SK-N-SH (cell line): Measurements from ENCODE around the gene NTRK2.

Source experiments
- CTCF ChIP-seq: fragments of 200-600 bp; sonication (generic); IDR thresholded peaks from 2 replicates; pipeline ENCODE4 v1.6.1; 2017; ENCODE audit warnings: antibody characterized with exemption, mild to moderate bottlenecking, moderate library complexity
- EP300 ChIP-seq, 2 experiments: IDR thresholded peaks; 2 replicates each; pipeline versions ENCODE4 v1.4.0 to v1.6.1; 2012; ENCODE audit warnings: borderline replicate concordance in 1 of 2, low read depth in 1 of 2, low read length in 1 of 2
- GABPA ChIP-seq: IDR thresholded peaks from 2 replicates; pipeline ENCODE4 v1.4.0; 2012; ENCODE audit warnings: low read depth, mild to moderate bottlenecking
- MXI1 ChIP-seq: IDR thresholded peaks from 2 replicates; pipeline ENCODE4 v1.6.1; 2012; ENCODE audit warnings: mild to moderate bottlenecking, low read depth, low read length, improper control_type of control experiment
- POLR2AphosphoS5 ChIP-seq: IDR thresholded peaks from 2 replicates; pipeline ENCODE4 v1.6.1; 2012; ENCODE audit warnings: low read depth, low read length
- RCOR1 ChIP-seq: fragments of 150-350 bp; IDR thresholded peaks from 2 replicates; pipeline ENCODE4 v1.6.1; 2017; ENCODE audit warnings: antibody characterized with exemption, low read length
- REST ChIP-seq: IDR thresholded peaks from 2 replicates; pipeline ENCODE4 v1.6.1; 2012; ENCODE audit warnings: mild to moderate bottlenecking, low read depth, low read length, moderate library complexity
- RXRA ChIP-seq: IDR thresholded peaks from 2 replicates; pipeline ENCODE4 v1.4.0; 2012; ENCODE audit warnings: low read depth, mild to moderate bottlenecking, borderline replicate concordance
- SIN3A ChIP-seq: IDR thresholded peaks from 2 replicates; pipeline ENCODE4 v1.6.1; 2012; ENCODE audit warnings: low read depth, mild to moderate bottlenecking, low read length, moderate library complexity, borderline replicate concordance
- TAF1 ChIP-seq: IDR thresholded peaks from 2 replicates; pipeline ENCODE4 v1.6.1; 2012; ENCODE audit warnings: low read depth, mild to moderate bottlenecking, low read length, moderate library complexity, borderline replicate concordance
- USF1 ChIP-seq: IDR thresholded peaks from 2 replicates; pipeline ENCODE4 v1.4.0; 2012; ENCODE audit warnings: low read depth, borderline replicate concordance
- USF2 ChIP-seq: fragments of 150-350 bp; IDR thresholded peaks from 2 replicates; pipeline ENCODE4 v1.6.1; 2017; ENCODE audit warnings: antibody characterized with exemption, low read length, low read depth, borderline replicate concordance
- YY1 ChIP-seq: IDR thresholded peaks from 2 replicates; pipeline ENCODE4 v1.4.0; 2012; ENCODE audit warnings: low read depth, mild to moderate bottlenecking

GRCh38 chr9:84999788-85000187 is 330.3 kb downstream of the NTRK2 start:
- TF ChIP-seq CTCF (no peak), YY1 (no peak), EP300 (IDR thresholded peaks at IDR 0.05; ENCODE audit: borderline replicate concordance in 1 of 2, low read depth in 1 of 2, low read length in 1 of 2) (no peak), RXRA (no peak), USF1 (no peak), GABPA (no peak), SIN3A (no peak), MXI1 (no peak), TAF1 (no peak), USF2 (no peak), POLR2AphosphoS5 (no peak), REST (no peak), RCOR1 (no peak)
